GM12865 (cell line): ENCODE results near the gene GALNT15.
A peak's percentile ranks its signal among the peaks of the same experiment; 100 is the strongest.

Source experiments
- DNase-seq: peaks from one replicate; pipeline ENCODE4 v3.0.0; 2010; ENCODE audit warnings: low read depth
- H3K4me3 ChIP-seq: 2 replicates; pipeline ENCODE4 v1.5.1; 2011; ENCODE audit warnings: mild to moderate bottlenecking, low read depth, low read length, control low read depth
- CTCF ChIP-seq: IDR thresholded peaks from 2 replicates; pipeline ENCODE4 v1.5.1; 2011; ENCODE audit warnings: low read length, control low read depth, low read depth, inconsistent platforms; ENCODE audit not compliant: insufficient read depth; ENCODE audit errors: missing control alignments

GALNT15 gene

DNA sequence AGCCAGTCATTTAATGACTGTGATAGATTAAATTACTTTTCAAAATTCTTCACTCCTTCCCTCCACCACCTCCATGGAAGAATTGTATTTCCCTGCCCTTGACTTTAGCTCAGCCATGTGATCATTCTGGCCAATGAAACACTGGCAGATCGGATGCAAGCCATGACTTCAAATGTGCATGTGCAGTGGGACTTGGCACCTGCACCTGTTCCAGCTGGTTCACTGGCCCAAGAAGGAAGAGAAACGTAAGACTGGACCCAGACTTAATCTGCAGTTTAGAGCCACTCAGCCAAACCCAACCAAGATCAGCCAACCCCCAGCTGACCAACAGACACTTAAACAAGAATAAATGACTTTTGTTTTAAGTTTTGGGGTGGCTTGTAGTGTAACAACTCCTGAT, 78.5 kb downstream of the GALNT15 start:
- TF ChIP-seq CTCF: no peak
- DNase-seq: no peak
- H3K4me3 ChIP-seq: no peak overlapping the region

- no peak overlapping the region for H3K4me3 ChIP-seq
- no peak for TF ChIP-seq CTCF
- no peak for DNase-seq
Observed at GRCh38 chr3:16253601-16254000, 79.1 kb downstream of the GALNT15 start.

GRCh38 chr3:16254916-16255315, 80.4 kb downstream of the GALNT15 start:
- H3K4me3 ChIP-seq: no peak overlapping the region
- peak; percentile 54 for DNase-seq
- TF ChIP-seq CTCF: no peak

- no peak for DNase-seq
- H3K4me3 ChIP-seq: no peak overlapping the region
- no peak for TF ChIP-seq CTCF
Observed at GRCh38 chr3:16255326-16255725, 80.8 kb downstream of the GALNT15 start.

- no peak for TF ChIP-seq CTCF
- no peak for DNase-seq
- no peak overlapping the region for H3K4me3 ChIP-seq
Observed at GRCh38 chr3:16255726-16256125, 81.2 kb downstream of the GALNT15 start.

DNA sequence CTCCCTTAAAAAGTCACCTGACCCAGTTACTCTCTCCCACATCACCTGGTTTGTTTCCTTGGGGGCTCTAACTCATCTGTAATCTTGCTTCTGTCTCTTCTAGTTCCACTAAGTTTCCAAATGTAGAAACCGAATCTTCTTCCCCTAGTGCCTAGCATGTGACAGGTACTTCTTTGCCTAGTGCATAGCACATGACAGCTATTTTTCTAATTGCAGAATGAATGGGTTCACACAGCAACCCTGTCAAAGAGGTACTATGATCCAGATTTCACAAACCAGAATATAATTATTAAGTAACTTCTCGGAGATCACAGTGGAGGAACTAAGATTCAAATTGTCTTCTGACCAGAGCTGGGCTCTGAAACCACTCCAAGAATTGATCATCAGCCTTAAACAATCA, 82.8 kb downstream of the GALNT15 start:
- TF ChIP-seq CTCF: no peak
- no peak overlapping the region for H3K4me3 ChIP-seq
- no peak for DNase-seq

- H3K4me3 ChIP-seq: no peak overlapping the region
- no peak for TF ChIP-seq CTCF
- no peak for DNase-seq
Observed at GRCh38 chr3:16258177-16258576, 83.7 kb downstream of the GALNT15 start.
